A549 treated with AZD9567 at 1 μM for 4 hours (cell line): ENCODE results near the gene ARF4. TPM values are rescaled to one million over a fixed set of nuclear protein-coding genes. Genes with fewer than 3 reads are reported as not detected.

Source experiments
- total RNA-seq: library from RNA; stranded (reverse); fragments of 200-300 nt; extraction: Qiagen RNA extraction; gene quantifications from 5 replicates; pipeline ENCODE4 v1.2.3, GENCODE V29; 2022; ENCODE audit not compliant: insufficient read depth

The ARF4 gene
- 153 to 181 TPM (median 162 TPM) in 5 replicates for total RNA-seq

GRCh38 chr3:57597127-57597923 lies at the start of gene ARF4:
Gene ARF4 (minus strand): TSS chr3:57597344. CDS start chr3:57597140, 204 bp downstream.

GRCh38 chr3:57555738-57556458 lies 41.2 kb downstream of the ARF4 start, which contains the start of gene PDE12:
Gene PDE12 (plus strand): TSS chr3:57556274. CDS start chr3:57556380, 106 bp downstream.

GRCh38 chr3:57544181-57545125 lies 52.7 kb downstream of the ARF4 start, which contains the start of gene DNAH12:
Gene DNAH12 (minus strand): TSS chr3:57544344. CDS start chr3:57542870, 1,474 bp downstream.

Other genes with a start within 250 kb of the ARF4 start
- 0.01 to 0.09 TPM (median 0.08 TPM) in 4 of 5 replicates, not detected in the other for gene DNAH12, start 53.0 kb downstream of the ARF4 start, total RNA-seq
- 14.6 to 16.3 TPM (median 15.9 TPM) in 5 replicates for gene PDE12, start 41.1 kb downstream of the ARF4 start, total RNA-seq
- gene DENND6A, start 95.7 kb upstream of the ARF4 start, total RNA-seq: 6.8 to 25.6 TPM (median 8.5 TPM) in 5 replicates
- 16.5 to 23.9 TPM (median 21.6 TPM) in 5 replicates for gene SLMAP, start 159.0 kb upstream of the ARF4 start, total RNA-seq